GM18951 (cell line): ENCODE results near the gene CEP162.
"Not testable (repeated sequence)": the region's sequence is repeated elsewhere in the genome, so short reads cannot be mapped to it uniquely, and the experiment has no call there.

Source experiments
- POLR2A ChIP-seq: IDR thresholded peaks from 4 replicates; pipeline ENCODE4 v1.6.1; 2011; ENCODE audit warnings: mild to moderate bottlenecking; ENCODE audit not compliant: insufficient read length, insufficient read depth; ENCODE audit errors: extremely low read depth
- in situ Hi-C: fragments of 300-500 bp; cut with MboI; formaldehyde crosslinking; loops from one replicate; pipeline ENCODE4 v1.12.0; 2022; ENCODE audit warnings: low sequenced_read_pairs, mixed read lengths, inconsistent platforms; ENCODE audit not compliant: unreplicated experiment

CEP162 gene

DNA sequence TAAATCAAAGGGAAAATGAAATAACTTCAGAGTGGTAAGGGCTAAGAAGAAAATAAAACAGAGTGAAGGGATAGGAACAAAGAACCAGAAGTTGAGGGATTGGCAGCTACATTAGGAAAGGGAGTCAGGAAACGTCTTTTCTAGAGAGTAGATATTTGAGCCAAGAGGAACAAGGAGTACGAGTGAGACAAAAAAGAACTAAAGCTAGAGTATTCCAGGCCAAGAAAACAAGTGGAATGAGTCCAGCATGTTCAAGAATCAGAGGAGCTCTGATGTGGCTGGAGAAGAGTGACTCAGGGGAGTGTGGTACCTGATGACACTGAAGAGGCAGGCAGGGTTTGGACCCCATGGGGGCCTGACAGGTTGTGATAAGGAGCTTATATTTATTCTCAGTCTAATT lies 66.3 kb downstream of the CEP162 start:
- in situ Hi-C loops: no loop called here
- no peak for TF ChIP-seq POLR2A

DNA sequence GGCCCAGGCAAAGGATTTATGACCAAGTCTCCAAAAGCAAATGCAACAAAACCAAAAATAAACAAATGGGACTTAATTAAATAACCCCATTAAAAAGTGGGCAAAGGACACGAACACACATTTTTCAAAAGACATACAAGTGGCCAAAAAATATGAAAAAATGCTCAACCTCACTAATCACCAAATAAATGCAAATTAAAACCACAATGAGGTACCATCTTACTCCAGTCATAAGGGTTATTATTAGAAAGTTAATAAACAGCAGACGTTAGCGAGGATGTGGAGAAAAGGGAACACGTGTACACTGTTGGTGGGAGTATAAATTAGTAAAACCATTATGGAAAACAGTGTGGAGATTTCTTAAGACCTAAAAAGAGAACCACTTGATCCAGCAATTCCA lies 71.1 kb downstream of the CEP162 start:
- TF ChIP-seq POLR2A: no peak
- in situ Hi-C loops: no loop called here

GRCh38 chr6:84151669-84152068 lies 75.8 kb downstream of the CEP162 start:
- in situ Hi-C loops: no loop called here
- no peak for TF ChIP-seq POLR2A

- no peak for TF ChIP-seq POLR2A
- in situ Hi-C loops: no loop called here
These were observed 76.7 kb downstream of the CEP162 start for GRCh38 chr6:84150705-84151104.

DNA sequence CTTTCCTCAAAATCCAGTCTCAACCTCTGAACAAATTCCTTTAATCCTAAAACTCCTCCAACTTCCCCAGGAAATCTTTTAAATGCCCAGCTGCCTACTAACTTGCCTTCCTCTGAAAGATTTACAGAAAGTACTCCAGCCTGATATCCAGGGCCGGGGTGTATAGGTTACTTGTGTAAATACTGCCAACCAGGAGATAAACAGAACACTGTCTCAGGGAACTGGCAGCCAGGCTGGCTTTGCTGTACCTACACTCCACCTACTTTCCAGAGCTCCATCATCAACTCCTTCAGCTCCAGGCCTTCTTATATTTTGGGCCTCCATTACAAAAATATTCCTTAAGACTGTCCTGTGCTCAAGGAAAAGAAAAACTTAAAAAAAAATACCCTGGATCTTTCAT lies 85.9 kb downstream of the CEP162 start:
- in situ Hi-C loops: no loop called here
- no peak for TF ChIP-seq POLR2A

DNA sequence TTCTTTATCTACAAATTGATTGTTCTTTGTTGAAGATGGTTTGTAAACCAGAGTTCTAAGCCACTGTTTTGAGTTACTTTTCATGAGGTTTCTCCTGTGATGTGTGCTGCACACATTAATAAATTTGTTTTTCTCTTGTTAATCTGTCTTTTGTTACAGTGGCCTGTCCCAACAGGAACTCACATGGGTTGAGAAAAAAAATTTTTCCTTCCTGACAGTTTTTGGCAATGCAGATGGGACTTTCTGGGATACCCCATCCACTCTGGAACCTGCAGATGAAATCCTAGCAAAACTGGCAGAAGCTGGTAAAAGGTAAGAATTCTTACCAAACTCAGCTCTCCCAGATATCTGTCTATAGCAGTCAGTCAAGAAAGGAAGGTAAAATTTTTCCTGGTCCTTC lies 88.1 kb downstream of the CEP162 start:
- in situ Hi-C loops: no loop called here
- TF ChIP-seq POLR2A: no peak

GRCh38 chr6:84137989-84138575 lies 89.4 kb downstream of the CEP162 start:
- in situ Hi-C loops: no loop called here

DNA sequence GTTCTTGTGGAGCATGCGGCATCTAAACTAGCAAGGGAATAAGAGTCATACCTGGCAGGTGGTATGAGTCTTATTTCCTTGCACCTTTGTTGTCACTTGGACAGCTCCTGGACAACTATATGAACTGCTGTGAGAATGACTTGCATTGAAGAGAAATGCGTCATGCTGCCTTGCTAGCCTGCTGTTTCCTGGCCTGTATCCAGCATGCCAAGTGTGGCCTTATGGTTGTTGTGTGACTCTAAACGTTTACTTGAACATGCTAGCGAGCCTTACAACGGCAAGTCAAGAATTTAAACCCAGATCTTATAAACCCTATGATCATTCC lies 90.4 kb downstream of the CEP162 start:
- no peak for TF ChIP-seq POLR2A
- in situ Hi-C loops: no loop called here

More at GRCh38 chr6:84137989-84138575, 89.4 kb downstream of the CEP162 start:
- no peak for TF ChIP-seq POLR2A

DNA sequence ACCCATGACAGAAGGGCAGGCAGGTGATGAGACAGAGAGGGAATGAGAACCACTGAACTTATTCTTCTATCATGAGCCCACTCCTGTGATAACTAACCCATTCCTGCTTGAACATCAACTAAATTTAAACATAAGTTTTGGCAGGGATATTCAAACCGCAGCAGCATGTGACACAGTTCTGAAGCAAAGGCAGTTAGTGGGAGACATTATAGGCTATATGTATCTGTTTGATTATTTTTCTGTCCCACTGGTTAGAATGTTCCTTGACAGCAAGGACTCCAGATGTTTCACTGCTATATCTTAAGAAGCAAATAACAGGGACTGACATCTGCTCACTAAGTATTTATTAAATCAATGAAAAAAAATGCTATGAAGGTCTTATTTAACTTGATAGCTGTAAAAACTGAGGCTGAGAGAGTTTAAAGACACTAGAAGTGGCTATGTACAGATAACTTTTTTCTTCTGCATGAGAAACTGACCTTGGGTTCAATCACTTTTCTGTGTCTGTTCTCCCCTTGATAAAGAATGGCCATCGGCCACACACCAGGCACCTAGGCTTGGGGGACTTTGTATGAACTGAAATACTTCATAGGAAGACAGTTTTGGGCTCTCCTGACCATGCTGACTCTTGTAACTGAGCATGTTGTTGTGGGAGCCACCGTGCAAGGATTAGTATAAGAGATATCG lies 90.9 kb downstream of the CEP162 start:
- in situ Hi-C loops: no loop called here
- TF ChIP-seq POLR2A: no peak

- in situ Hi-C loops: no loop called here
- no peak for TF ChIP-seq POLR2A
These were observed 92.2 kb downstream of the CEP162 start for GRCh38 chr6:84135291-84135690.

GRCh38 chr6:84133385-84133784 lies 94.1 kb downstream of the CEP162 start:
- in situ Hi-C loops: not testable (repeated sequence)

GRCh38 chr6:84129588-84129987 lies 97.9 kb downstream of the CEP162 start:
- in situ Hi-C loops: not testable (repeated sequence)

GRCh38 chr6:84123186-84123585 lies 104.3 kb downstream of the CEP162 start:
- in situ Hi-C loops: no loop called here

DNA sequence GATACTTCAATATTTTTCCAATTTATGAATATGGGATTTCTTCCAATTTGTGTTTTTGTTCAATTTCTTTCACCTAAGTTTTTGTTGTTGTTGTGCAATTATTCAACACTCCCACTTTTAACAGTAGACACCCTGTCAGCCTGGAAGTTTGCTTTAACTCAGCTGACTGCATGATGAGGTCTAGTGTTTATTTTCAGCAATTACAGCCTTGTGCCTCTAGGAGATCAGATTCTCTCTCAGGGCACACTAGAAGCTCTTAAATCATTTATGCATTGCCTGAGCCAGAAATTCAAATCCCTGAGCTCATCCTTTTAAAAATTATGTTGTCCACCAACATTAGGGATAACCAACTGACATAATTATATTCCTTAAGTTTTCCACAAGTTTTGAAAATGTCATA lies 108.2 kb downstream of the CEP162 start:
- in situ Hi-C loops: no loop called here

More at GRCh38 chr6:84123186-84123585, 104.3 kb downstream of the CEP162 start:
- TF ChIP-seq POLR2A: no peak

GRCh38 chr6:84118191-84118590 lies 109.3 kb downstream of the CEP162 start:
- in situ Hi-C loops: no loop called here
- no peak for TF ChIP-seq POLR2A

More for the DNA sequence above, 108.2 kb downstream of the CEP162 start:
- no peak for TF ChIP-seq POLR2A

GRCh38 chr6:84114933-84115594 lies 112.4 kb downstream of the CEP162 start:
- in situ Hi-C loops: not testable (repeated sequence)

GRCh38 chr6:84111351-84111750 lies 116.1 kb downstream of the CEP162 start:
- in situ Hi-C loops: not testable (repeated sequence)
